Upper lobe of left lung (tissue), 4 donors: ENCODE results near the gene ULK3.

Experiments
- EP300 ChIP-seq, 4 donors: sonication (generic); formaldehyde crosslinking; IDR thresholded peaks; one replicate each; pipeline ENCODE4 v1.5.1; 2017; ENCODE audit warnings: antibody characterized with exemption in 4 of 4, control low read depth in 2 of 4
- POLR2A ChIP-seq, 4 donors: fragments of 450-650 bp; IDR thresholded peaks; one replicate each; pipeline ENCODE4 v1.5.1; 2016 to 2017; ENCODE audit warnings: antibody characterized with exemption in 4 of 4, mild to moderate bottlenecking in 2 of 4
- TF ChIP-seq, protein P1 (sequence below), 6 experiments: fragments of 450-650 bp in 4 of 6; fragments of 200-600 bp in 2 of 6; sonication (generic) in 2 of 6; IDR thresholded peaks; one replicate each; pipeline ENCODE4 v1.5.1; 2016 to 2019; ENCODE audit warnings: antibody characterized with exemption in 6 of 6

GRCh38 chr15:74843891-74844299 lies 939 bp upstream of the ULK3 start:
- TF ChIP-seq, protein P1, sequence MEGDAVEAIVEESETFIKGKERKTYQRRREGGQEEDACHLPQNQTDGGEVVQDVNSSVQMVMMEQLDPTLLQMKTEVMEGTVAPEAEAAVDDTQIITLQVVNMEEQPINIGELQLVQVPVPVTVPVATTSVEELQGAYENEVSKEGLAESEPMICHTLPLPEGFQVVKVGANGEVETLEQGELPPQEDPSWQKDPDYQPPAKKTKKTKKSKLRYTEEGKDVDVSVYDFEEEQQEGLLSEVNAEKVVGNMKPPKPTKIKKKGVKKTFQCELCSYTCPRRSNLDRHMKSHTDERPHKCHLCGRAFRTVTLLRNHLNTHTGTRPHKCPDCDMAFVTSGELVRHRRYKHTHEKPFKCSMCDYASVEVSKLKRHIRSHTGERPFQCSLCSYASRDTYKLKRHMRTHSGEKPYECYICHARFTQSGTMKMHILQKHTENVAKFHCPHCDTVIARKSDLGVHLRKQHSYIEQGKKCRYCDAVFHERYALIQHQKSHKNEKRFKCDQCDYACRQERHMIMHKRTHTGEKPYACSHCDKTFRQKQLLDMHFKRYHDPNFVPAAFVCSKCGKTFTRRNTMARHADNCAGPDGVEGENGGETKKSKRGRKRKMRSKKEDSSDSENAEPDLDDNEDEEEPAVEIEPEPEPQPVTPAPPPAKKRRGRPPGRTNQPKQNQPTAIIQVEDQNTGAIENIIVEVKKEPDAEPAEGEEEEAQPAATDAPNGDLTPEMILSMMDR (IDR thresholded peaks at IDR 0.05), result no peak
- TF ChIP-seq POLR2A (IDR thresholded peaks at IDR 0.05), result no peak
- no peak for TF ChIP-seq EP300 (IDR thresholded peaks at IDR 0.05)
